Measurements from ENCODE around the gene EGLN3.

The EGLN3 gene

DNA sequence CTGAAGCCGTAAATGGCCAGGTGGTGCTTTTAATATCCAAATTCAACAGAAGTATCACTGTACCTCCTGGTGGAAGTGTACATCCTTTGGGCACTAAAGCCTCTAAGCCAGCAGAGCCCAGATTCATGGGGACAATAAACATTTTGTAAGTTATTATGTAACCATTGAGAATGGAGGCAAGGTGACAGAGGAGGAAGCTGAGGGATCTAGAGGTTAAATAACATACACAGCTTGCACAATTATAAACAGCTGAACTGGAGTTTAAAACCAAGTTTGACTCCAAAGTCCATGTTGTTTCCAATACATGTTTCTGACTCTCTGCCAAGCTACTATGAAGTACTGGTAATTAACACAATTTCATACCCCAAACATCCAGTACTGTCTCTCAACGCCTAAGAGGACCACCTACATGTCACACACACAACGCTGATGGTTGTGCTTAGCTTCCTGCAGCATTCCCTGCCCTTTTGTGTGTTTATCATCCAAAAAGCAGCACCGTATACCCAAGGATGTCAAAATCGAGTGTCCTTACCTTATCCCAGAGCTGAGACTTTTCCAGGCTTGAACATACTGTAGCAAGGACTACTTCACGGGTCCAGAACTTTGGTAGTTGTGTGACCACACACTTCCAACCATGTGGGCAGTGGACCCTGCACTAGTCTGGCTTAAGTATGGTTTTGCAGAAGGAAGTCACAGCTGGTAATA lies 41.3 kb downstream of the EGLN3 start:
- no peak for DNase-seq

DNA sequence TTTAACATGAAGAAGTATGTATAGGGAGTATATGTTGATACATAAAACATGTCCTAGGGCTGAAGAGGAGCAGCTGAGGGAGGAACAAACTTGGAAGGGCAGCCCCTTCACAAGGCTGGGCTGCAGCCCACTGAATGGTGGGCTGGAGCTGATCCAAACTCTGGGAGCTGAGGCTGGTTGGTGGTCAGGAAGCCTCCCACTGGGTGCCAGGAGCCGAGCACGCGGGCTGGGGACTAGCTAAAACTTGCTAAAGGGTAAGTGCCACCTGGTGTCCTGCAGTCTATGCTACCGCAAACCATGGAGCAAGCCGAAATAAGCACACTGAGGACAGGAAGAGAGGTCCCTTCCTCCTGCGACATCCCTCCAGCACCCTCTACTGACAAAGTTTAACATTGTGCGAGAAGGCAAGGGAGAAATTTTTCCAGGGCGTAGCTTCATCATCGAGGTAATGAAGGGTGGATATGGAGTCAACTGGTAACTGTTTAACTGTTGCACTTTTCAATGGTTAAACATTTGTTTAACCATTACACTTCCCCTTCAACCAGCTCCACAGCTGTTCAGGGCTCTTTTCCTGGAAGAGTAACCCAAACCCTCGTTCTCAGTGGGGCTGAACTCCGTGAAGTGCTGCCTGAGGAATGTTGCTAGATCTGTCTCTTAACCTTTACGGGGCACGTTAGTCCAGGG lies 42.2 kb downstream of the EGLN3 start:
- DNase-seq = no peak

DNA sequence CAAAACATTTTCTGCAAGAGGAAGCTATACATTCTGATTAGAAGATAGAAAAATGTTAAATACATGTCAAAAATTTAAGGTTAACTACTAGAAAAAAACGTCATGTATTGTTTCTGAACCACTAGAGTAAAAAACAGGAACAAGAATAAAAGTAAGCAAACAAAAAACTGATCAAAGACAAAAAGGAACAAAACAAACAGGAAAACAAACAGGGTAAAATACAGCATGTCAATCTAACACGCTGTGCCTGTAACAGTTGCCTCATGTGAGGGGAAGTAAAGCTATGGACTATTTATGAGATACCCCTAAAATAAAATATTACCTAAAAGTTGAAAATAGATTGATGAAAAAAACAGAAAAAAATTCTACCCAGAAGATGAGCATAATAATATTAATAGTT lies 43.9 kb downstream of the EGLN3 start:
- no peak for DNase-seq

DNA sequence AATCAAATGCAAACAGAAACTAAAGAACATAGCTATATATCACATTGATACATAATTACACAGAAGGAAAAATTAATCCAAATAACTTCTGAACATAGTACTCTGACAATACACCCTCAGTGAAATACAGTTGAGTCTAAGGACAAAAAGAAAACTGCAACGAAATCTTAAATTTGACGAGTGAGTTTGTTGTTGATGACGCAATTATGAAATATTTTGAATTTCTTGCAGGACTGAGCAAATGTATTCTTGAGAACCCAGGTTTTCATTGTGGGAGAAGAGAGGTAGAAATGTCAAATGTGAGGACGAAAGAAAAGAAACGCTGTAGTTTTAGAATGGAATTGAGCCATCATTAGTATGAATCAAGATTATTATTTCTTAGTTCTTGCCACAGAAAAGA lies 46.3 kb downstream of the EGLN3 start:
- no peak for DNase-seq

DNA sequence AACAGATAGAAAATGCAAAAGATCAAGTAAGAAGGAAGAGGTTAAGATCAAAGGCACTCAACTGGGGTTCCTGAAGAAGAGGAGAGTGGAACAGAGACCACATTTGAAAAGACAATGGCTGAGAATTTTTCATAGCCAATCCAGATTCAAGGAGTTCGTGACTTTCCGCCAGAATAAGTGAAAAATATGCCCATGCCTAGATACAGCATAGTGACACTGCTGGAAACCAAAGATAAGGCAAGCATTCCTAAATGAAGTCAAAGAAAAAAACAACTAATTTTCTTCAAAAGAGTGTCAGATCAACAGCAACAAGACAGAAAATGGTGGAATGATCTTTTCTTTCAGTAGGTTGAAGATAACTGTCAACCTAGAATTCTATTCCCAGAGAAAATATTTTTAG lies 47.5 kb downstream of the EGLN3 start:
- DNase-seq = no peak

DNA sequence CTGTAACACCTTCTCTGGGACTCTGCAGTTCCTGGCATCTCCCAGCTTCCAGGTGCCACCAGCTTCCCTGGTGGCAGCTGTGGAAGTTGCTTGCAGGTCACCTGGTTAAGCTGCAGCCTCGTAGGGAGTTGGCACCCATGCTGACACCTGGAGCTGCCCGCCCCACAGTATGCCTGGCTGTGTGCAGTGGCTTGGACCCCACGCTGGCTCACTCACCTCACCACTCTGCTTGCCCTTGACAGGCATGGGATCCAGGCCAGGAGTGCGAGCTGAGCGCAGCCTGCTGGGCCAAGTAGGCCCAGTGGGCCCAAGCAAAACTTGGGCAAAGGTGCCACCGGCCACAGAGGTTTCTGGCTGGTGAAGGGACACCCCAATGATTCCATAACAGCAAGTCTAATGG lies 48.5 kb downstream of the EGLN3 start:
- no peak for DNase-seq

DNA sequence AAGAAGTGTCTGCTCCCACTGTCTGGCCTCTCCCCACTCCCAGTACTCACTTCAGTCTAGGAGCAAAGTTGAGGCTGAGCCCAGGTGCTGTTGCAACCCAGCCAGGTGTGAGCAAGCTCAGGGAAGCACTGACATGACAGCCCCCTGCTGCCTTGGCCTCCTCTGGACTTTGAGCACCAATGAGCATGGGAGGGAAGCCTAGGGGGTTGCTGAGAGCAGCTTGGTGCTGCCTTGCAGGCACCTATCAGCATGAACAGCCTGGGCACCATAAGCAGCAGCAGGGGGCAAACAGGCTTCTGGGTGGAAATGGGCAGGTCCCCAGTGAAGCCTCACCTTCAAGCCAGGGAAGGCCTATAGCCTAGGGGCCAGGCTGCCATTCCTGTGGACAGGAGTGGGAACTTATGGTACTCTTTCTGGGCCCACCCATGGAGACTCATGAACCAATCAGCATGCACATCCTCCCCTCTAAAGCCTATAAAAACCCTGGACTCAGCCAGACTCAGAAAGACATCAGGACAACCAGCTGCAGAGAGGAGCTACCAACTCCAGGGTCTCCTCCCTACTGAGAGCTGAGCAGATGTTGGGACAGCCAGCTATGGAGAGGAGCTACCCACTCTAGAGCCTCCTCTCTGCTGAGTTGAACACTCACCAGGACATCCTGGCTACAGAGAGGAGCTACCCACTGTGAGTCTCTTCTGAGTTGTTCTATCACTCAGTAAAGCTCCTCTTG lies 49.3 kb downstream of the EGLN3 start:
- DNase-seq = no peak

DNA sequence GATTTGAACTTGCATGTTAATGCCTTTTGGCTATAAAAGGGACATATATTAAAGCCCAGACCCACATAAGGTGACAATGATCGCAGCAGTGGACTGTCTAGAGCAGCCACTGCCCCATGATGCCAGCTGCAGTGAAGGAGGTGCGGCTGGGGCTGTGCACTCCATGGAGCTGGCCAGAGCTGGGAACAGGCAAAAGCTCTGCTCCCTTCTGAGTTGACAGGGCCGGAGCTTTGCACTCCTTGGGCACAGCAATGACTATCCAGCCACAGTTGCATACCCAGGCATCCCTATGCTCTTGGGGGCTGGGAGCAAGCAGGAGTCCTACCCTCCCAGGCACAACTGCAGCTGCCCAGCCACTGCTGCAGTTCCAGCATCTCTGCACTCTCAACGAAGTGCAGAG lies 50.2 kb downstream of the EGLN3 start:
- DNase-seq = no peak

DNA sequence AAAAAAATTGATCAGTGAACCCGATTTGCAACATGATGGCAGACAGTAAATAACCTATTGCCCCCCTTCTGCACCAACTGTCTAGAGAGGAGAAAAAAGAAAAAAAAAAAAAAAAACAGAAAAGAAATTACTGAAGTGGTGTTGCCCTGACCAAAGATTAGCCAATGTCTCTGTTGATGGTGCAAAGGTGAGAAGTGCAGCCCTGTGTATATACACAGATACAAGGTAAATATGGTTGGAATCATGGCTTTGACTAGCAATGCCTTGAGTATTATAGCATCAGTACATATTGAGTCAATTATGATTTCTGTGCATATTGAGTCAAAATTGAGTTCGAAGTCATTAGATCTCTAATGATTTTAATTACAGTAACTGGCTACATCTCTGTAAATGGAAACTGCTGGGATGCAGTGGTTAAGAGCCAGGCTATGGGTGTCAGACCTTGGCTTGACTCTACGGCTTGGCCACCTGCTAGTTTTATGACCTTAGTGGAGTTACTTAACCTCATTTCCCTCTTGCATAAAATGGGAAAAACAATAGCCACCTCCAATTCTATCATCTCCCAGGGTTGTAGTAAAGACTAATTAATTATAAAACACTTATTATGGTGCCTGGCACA lies 51.0 kb downstream of the EGLN3 start:
- DNase-seq = no peak

DNA sequence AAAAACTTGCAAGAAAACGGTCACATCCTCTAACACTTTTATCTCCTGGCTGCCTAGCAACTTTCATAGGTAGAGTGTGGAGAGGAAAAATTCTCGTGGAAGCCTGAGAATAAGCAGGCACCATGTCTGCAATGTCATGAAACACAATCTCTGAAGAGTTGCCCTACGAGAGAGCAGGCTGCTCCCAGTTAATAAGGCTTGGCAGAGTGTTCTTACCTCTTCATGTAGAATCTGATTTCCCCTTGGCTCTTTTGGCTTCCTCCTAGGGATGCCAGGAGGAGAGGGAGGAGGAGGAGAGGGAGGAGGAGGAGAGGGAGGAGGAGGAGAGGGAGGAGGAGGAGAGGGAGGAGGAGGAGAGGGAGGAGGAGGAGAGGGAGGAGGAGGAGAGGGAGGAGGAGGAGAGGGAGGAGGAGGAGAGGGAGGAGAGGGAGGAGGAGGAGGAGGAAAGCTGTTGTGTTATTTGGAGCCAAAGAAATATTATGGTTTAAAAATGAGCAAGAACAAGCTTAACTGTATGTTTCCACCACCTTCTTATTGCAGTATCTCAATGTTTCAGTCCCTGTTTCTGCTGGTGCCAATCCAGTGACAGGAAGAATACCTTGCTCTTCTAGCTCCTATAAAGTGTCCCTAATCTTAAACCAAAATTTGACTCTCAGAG lies 52.9 kb downstream of the EGLN3 start:
- DNase-seq = no peak

DNA sequence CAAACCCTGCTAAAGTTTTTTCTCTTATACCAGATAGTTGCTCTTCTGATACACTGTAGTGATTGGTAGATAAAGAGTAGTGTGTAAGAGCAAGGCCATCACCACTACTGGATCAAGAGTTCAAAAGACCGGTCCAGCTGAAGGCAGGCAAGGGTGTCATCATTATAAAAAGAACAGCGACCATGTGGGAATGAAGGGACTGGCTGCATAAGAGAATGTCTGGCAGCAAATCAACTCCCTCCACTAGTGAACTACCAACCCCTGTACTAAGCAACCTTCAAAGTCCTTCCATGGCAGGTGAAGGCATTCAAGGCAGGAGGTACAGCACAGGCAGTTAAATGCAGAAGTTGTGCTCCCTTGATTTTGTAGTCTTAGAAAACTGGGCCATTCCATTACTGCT lies 53.5 kb downstream of the EGLN3 start:
- no peak for DNase-seq

DNA sequence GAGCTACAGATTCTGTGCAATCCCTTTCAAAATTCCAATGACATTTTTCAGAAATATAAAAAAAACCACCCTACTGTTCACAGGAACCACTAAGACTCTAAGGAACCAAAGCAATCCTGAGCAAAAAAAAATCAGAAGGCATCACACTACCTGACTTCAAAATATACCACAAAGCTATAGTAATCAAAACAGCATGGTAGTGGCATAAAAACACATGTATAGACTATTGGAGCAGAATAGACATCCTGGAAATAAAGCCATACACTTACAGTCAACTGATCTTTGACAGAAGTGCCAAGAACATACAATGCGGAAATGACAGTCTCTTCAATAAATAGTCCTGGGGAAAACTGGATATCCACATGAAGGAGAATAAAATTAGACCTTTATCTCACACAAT lies 56.5 kb downstream of the EGLN3 start:
- DNase-seq = no peak

DNA sequence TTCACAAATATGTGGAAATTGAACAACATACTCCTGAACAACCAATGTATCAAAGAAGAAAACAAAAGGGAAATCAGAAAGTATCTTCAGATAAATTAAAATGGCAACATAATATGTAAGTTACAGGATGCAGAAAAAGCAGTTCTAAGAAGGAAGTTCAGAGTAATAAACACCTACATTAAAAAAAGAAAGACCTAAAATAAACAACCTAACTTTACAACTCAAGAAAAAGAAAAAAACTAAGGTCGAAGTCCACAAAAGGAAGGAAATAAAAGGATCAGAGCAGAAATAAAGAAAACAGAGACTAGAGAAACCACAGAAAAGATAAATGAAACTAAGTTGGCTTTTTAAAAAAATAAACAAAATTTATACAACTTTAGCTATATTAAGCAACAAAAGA lies 59.2 kb downstream of the EGLN3 start:
- DNase-seq = no peak

DNA sequence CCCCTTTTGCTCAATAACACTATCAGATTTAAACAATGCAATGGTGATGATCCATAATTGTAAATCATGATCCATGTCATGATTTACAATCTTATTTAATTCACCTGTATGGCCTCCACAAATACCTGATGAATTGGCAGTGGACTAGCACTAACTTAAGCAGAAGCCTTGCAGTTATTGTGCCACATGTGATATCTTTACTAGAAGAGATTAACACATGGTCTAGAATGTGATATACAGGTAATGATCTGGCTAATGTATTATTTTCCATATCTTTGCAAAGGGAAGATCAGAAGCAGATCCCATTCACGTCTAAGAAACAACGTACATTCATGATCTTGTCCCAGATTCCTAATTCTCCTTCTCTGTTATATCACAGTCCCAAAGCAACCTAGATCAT lies 66.0 kb downstream of the EGLN3 start:
- DNase-seq = no peak

DNA sequence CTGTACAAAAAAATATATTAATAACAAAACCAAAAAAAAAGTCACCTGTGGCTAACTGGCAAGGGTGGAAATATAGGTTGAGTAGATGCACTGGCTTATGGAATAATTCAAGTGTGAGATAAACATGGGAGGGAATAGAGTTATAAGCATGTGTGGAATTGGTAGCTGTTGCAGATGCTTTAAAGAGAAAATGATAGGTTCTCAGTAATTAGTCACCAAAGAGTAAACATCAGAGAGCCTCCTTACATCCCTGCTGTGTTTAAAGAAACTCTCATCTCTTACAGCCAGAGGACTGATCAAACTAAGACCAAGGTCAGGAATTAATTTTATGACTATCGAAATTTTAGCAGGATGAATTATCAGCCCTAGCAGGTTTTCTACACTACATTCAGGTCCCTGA lies 70.5 kb downstream of the EGLN3 start:
- DNase-seq = no peak

DNA sequence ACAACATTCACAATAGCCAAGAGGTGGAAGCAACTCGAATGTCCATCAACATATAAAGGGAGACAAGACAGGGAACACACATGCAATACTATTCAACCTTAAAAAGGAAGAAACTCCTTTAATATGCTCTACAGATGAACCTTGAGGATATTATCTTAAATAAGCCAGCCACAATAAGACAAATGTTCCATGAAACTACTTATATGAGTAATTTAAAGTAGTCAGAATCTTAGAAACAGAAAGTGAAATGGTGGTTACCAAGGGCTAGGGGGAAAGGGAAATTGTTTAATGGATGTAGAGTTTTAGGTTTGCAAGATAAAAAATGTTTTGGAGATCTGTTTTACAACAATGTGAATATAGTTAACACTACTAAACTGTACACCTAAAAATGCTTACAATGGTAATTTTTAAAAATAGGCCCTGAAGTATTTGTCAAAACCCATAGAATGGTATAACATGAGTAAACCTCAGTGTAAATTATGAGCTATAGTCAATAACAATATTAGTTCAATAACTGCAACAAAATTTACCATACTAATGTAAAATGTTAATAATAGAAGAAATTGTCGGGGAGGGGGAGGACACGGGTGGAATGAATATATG lies 71.1 kb downstream of the EGLN3 start:
- no peak for DNase-seq

DNA sequence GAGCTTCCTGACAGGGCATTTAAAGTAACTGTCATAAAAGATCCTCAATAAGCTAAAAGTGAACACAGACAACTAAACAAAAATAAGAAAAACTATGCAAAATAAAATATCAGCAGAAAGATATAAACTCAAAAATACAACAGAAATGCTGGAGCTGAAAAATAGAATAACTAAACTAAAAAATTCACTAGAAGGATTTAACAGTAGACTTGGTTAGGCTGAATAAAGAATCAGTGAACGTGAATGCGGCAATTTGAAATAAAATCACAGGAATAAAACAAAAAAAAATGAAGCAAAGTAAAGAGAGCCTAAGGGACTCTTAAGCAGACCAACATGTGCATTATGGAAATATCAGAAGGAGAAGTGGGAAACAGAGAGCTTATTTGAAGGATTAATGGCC lies 74.6 kb downstream of the EGLN3 start:
- DNase-seq = no peak
